Activated T-helper 1 cell treated with anti-CD3 and anti-CD28 coated beads, Interleukin-12 subunit alpha, Interleukin-12 subunit beta, Interleukin-2, Interleukin-4 antibody, amounts not matched to agents 30 ng/mL and 10 ng/mL and 1 ng/mL, durations not matched to agents 14 hours and 24 hours and 36 hours (primary cell): ENCODE data around the gene PLA2G4A. TPM values are rescaled to one million over a fixed set of nuclear protein-coding genes. Genes with fewer than 3 reads are reported as not detected.

ENCODE experiments used
- DNase-seq: peaks from one replicate; pipeline ENCODE4 v3.0.0; 2021; ENCODE audit warnings: low spot score
- H3K27ac Mint-ChIP-seq: one replicate; pipeline ENCODE4 v1.8.0; 2021; ENCODE audit warnings: mild to moderate bottlenecking, mixed read lengths
- H3K27me3 Mint-ChIP-seq: one replicate; pipeline ENCODE4 v1.8.0; 2022; ENCODE audit warnings: mild to moderate bottlenecking, moderate library complexity, mixed read lengths; ENCODE audit not compliant: insufficient read depth
- H3K36me3 Mint-ChIP-seq: one replicate; pipeline ENCODE4 v1.8.0; 2021; ENCODE audit warnings: low read depth, mixed read lengths
- H3K4me1 Mint-ChIP-seq: one replicate; pipeline ENCODE4 v1.8.0; 2021; ENCODE audit warnings: low read depth, mixed read lengths
- H3K4me3 Mint-ChIP-seq: one replicate; pipeline ENCODE4 v1.8.0; 2021; ENCODE audit warnings: mild to moderate bottlenecking, moderate library complexity, mixed read lengths
- H3K9me3 Mint-ChIP-seq: one replicate; pipeline ENCODE4 v1.8.0; 2021; ENCODE audit warnings: mixed read lengths
- intact Hi-C: fragments of 100-400 bp; cut with micrococcal nuclease; formaldehyde crosslinking; loops from one replicate; pipeline ENCODE4 v1.15.1; 2024
- total RNA-seq: library from RNA; stranded (reverse); gene quantifications from 2 replicates; pipeline ENCODE4 v1.2.3, GENCODE V29; 2022

Gene PLA2G4A
- total RNA-seq, result 0.20 and 0.21 TPM in 2 replicates

DNA sequence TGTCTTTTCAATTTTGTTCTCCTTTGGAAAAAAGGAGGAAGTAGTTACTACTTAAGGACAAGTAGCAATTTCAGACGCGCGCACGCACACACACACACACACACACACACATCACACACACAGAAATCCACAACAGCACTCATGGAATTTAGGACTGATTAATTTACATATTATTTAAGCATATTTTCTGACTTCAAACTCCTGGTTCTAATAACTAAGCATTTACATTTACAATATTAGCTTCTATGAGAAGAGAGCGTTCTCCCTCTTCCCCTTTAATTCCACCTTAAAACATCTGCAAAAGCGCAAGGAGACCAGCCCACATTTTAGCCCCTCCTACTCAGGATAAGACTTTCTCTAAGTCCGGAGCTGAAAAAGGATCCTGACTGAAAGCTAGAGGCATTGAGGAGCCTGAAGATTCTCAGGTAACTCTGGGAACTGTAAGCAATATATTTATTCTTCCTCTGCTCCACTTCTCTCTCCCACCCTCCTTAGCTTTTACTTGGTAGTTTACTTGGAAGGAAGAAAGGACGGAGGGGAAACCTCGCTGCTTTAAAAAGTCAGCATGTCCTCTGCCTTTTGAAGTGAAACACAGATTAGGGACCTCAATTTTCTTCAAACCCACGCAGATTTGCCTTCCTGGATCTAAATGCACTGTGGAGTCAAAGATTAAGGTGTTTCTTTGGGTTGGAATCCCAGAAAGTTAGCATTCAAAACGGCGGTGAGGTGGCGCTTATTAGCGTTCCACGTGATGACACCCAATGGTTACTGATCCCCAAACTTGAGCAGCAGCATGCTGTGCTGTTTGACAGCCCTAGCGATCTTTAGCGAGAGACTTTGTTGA lies at the start of gene PLA2G4A:
Gene PLA2G4A (plus strand): TSS at position 339 of the 844 bp plus-strand sequence. CDS start 25,406 bp downstream, outside the sequence.
- no peak within 1 kb of the TSS for H3K27ac Mint-ChIP-seq
- peaks cover 36% of the 10 kb centered on the region for H3K27me3 Mint-ChIP-seq
- H3K9me3 Mint-ChIP-seq, result no peaks in the 10 kb centered on the region
- no peak for DNase-seq
- no peaks in the 10 kb centered on the region for H3K36me3 Mint-ChIP-seq
- H3K4me3 Mint-ChIP-seq, result peak within 1 kb of the TSS; percentile 78
- intact Hi-C loops, result no loop called here
- peaks cover 12% of the 10 kb centered on the region for H3K4me1 Mint-ChIP-seq

DNA sequence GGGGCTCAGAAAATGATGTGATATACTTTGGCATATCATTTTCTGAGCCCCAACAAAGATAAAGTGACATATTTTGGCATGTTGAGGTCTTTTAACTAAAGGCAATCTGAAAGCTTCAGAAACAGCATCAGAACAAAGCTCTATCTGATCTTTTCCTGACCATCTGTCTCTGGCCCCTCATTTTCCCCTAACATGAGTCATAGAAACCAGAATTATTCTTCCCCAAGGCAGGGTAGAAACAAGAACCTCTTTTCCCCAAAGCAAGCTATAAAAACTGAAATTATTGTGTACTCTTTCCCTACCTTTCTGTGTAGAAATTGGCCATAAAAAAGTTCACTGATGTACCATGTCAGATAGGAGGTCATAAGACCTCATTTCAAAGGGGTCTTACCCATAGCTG lies 48.7 kb upstream of the PLA2G4A start:
- H3K36me3 Mint-ChIP-seq, result no peaks in the 10 kb centered on the region
- peaks cover 3% of the 10 kb centered on the region for H3K27me3 Mint-ChIP-seq
- peaks cover 4% of the 10 kb centered on the region for H3K4me1 Mint-ChIP-seq
- no peaks in the 10 kb centered on the region for H3K9me3 Mint-ChIP-seq
- no peak for DNase-seq
- no peak overlapping the region for H3K27ac Mint-ChIP-seq
- intact Hi-C loops, result no loop called here
- no peak overlapping the region for H3K4me3 Mint-ChIP-seq

DNA sequence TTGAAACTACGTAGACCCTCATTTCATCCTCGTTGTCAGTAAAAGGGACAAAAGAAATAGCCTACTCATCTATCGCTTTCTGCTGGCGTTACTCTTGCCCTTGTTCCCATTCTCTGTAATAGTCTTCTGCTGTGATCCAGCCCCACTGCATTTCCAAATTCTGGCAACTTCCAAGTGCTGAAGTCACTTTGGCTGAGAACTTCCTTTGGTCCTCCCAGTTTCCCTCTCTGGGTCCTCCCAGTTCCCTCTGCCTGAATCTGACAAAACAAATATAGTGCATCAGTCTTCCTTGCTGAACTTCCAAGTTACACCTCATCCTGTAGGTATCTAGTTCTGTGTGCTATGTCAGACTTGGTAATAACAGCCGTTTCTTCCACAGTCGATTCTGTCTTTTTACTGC lies 47.0 kb upstream of the PLA2G4A start:
- Mint-ChIP-seq H3K27ac (no peak overlapping the region), H3K4me1 (no peaks in the 10 kb centered on the region), H3K9me3 (no peaks in the 10 kb centered on the region), H3K4me3 (no peak overlapping the region), H3K36me3 (no peaks in the 10 kb centered on the region), H3K27me3 (peaks cover 3% of the 10 kb centered on the region)
- DNase-seq, result no peak
- intact Hi-C loops, result no loop called here

DNA sequence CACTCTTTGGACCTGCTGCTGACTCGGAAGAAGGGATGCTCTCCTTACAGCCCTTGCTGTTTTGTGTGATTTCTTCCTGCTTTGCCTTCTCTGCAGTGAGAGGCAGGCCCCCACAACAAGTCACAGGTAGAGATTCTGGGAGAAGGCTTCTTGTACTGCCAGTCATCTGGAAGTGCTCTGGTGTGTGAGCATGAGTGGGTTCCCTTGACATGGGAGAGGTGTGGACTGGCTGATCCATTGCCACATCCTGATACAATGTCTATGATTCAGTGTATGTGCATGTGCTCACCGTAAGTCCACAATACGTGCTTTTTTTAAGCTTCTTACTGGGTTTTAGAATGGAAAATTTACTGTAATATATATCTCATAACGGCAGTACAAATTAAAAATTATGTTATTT lies 46.0 kb upstream of the PLA2G4A start:
- Mint-ChIP-seq H3K27me3 (peaks cover 3% of the 10 kb centered on the region), H3K36me3 (no peaks in the 10 kb centered on the region), H3K4me3 (no peak overlapping the region), H3K4me1 (no peaks in the 10 kb centered on the region), H3K9me3 (no peaks in the 10 kb centered on the region), H3K27ac (no peak overlapping the region)
- no peak for DNase-seq
- intact Hi-C loops, result no loop called here

DNA sequence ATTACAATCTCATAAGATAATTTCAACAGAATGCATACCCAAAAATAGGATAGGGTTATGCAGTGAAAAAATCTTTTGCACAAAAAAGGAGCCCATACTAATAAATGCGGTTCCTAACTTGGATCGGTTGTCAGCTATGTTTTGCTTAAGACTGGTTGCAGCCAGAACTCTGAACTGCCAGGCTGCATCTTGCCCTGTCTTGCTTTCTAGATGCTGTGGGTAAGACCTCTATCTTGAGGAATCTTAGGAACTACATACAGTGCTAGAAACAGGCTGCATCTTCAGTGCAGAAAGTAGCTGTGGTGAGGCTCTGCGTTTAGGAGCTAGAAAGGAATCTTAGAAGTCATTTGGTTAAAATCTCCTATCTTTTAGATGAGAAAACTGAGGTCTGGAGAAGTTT lies 45.6 kb upstream of the PLA2G4A start:
- intact Hi-C loops, result no loop called here
- Mint-ChIP-seq H3K4me3 (no peak overlapping the region), H3K27me3 (peaks cover 3% of the 10 kb centered on the region), H3K27ac (no peak overlapping the region), H3K9me3 (no peaks in the 10 kb centered on the region), H3K4me1 (no peaks in the 10 kb centered on the region), H3K36me3 (no peaks in the 10 kb centered on the region)
- DNase-seq, result no peak

DNA sequence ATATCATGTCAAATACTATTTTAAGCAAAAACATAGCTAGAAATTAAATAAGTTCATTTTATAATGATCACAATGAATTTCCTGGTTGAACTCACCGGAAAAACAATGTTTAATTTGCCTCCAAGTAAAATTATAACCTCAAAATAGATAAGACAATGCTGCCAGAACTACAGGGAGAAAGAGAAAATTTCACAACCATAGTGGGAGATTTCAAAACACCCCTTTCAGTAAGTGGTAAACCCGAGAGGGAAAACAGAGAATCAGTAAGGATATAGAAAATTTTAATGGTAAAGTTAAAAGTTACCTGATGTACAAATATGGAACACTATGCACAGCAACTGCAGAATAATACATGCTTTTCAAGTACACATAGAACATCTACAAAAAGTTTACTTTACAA lies 43.2 kb upstream of the PLA2G4A start:
- Mint-ChIP-seq H3K27ac (no peak overlapping the region), H3K4me3 (no peak overlapping the region), H3K27me3 (peaks cover 8% of the 10 kb centered on the region), H3K4me1 (no peaks in the 10 kb centered on the region), H3K9me3 (no peaks in the 10 kb centered on the region), H3K36me3 (no peaks in the 10 kb centered on the region)
- DNase-seq, result no peak
- intact Hi-C loops, result no loop called here

DNA sequence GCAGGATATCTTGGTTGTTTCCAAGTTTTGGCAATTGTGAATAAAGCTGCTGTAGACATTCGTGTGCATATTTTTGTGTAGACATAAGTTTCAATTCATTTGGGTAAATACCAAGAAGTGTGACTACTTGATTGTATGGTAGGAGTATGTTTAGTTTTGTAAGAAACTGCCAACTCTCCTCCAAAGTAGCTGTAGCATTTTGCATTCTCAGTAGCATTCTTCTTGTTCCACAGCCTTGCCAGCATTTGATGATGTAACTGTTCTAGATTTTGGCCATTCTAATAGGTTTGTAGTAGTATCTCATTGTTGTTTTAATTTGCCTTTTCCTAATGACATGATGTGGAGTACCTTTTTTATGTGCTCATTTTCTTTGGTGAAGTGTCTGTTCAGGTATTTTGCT lies 38.6 kb upstream of the PLA2G4A start:
- intact Hi-C loops, result no loop called here

DNA sequence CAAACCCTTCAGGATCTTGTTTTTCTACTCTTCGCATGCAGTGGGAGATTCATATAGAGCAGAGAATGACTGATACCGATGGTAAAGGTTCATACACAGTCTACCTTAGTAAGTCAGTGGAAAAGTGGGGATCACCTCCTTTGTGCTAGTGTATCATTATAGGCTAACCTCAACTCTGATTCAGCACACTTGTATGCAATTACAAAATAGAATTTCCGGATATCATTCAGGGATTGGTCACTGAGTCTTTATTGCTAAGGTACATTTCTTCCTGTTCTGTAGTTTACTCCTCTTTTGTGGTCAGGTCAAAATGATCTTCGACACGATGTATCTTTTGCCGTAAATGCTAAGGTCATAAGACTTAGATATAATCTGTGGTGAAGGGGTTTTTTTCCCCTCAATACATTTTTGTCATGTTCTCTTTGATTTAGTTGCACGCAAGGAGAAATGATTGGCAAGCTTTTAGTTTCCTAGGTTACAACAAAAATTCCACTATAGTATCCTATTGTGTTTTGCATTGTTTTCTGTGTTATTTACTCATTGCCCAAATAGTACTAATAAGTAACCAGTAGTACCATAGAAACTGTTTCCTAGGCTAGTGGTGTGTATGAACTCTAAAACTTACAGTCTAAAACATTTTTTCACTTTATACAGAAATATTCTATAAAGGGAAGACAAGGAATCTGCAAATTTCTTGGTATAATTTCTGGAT lies 35.7 kb upstream of the PLA2G4A start:
- Mint-ChIP-seq H3K27ac (no peak overlapping the region), H3K27me3 (peaks cover 7% of the 10 kb centered on the region), H3K4me3 (no peak overlapping the region), H3K36me3 (no peaks in the 10 kb centered on the region), H3K4me1 (no peaks in the 10 kb centered on the region), H3K9me3 (no peaks in the 10 kb centered on the region)
- no peak for DNase-seq
- intact Hi-C loops, result no loop called here

More for the DNA sequence above, 38.6 kb upstream of the PLA2G4A start:
- Mint-ChIP-seq H3K27ac (no peak overlapping the region), H3K36me3 (no peaks in the 10 kb centered on the region), H3K27me3 (peaks cover 5% of the 10 kb centered on the region), H3K9me3 (no peaks in the 10 kb centered on the region), H3K4me1 (no peaks in the 10 kb centered on the region), H3K4me3 (no peak overlapping the region)
- no peak for DNase-seq

DNA sequence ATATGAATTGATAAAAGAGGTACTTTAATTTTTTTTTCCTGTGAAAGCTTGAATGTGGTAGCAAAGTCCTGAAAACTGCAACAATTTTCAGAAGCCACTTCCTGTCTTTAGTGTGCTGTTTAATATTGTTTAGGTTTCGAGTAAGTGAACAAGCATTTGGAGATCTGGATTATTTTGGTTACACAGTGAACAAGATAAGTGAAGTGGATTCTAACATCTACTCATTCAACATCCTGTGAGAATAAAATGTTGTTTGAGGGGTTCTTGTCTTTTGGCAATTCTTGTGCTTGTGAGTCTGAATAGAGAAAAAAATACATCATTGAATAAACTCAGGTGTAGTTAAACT lies 35.2 kb upstream of the PLA2G4A start:
- Mint-ChIP-seq H3K36me3 (no peaks in the 10 kb centered on the region), H3K4me3 (no peak overlapping the region), H3K9me3 (no peaks in the 10 kb centered on the region), H3K27me3 (peaks cover 7% of the 10 kb centered on the region), H3K27ac (no peak overlapping the region), H3K4me1 (no peaks in the 10 kb centered on the region)
- DNase-seq, result no peak
- intact Hi-C loops, result no loop called here

DNA sequence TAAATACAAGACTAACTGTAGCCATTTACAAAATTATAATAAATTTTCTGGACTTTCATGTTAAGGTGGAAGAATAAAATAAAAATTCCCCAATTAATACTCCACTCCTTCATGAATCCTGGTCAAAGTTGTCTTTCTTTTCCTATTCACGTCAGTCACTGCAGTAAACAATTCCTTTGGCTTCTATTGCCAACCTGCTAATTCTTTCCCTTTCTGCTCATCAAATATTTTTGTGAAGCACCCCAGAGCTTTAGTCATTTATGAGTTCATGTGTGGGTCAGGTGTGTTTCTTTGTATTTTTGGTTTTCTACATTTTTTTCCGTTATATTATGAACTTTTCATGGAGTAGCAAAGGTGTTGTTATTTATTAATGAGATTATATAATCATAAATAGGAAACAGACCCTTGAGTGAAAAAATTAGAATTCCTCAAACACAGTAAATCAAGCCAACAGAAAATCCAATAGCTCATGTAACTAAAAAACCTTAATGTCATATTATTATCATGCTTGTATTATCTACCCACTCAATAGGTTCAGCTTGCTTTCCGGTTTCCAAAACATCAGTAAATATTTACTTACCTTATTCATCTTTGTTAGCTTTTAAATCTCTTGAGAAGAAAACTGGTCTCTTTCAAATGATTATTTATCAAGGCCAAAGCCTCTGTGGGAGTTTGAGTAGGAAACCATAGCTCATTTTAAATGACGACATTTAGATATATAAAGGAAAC lies 29.6 kb upstream of the PLA2G4A start:
- DNase-seq, result no peak
- Mint-ChIP-seq H3K36me3 (no peaks in the 10 kb centered on the region), H3K4me1 (no peaks in the 10 kb centered on the region), H3K27me3 (peaks cover 7% of the 10 kb centered on the region), H3K4me3 (no peak overlapping the region), H3K27ac (no peak overlapping the region), H3K9me3 (no peaks in the 10 kb centered on the region)
- intact Hi-C loops, result no loop called here

DNA sequence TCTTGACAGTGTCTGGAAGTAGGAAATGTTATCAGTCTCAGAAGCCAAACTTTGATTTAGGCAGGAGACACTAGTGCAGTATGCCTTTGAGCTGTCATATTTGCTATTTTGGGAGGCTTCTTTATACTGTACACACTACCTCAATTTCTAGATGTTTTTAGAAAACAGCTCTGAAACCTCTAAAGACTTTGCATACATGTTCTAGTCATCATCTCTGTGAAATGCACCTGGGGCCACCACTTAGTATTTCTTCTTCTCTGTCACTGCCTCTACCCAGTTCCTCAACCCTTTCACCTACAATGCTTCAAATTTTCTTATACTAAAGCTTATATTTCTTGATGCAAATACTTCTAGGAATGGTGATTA lies 29.1 kb upstream of the PLA2G4A start:
- Mint-ChIP-seq H3K27me3 (peaks cover 7% of the 10 kb centered on the region), H3K4me3 (no peak overlapping the region), H3K9me3 (no peaks in the 10 kb centered on the region), H3K4me1 (no peaks in the 10 kb centered on the region), H3K27ac (no peak overlapping the region), H3K36me3 (no peaks in the 10 kb centered on the region)
- DNase-seq, result no peak
- intact Hi-C loops, result loop anchor here (10.0 kb wide), 1 partner anchor 395 kb away; no protein-coding TSS in a partner anchor

DNA sequence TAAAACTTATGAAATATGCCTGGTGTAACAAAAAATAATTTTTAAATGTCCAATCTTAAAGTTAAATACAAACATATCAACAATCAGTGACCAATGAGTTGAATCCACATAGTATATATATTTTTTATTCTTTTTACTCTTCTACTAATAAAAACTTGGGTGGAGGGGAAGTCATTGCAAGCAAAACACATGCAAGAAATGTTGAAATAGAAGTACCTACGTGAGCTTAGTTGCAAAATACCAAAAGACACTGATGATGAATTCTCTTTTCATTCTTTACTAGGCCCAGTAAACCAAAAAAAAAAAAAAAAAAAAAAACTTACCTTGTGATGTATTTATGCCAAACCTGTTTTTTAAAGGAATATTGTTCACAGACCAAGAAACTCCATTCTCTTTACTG lies 26.4 kb upstream of the PLA2G4A start:
- peaks cover 7% of the 10 kb centered on the region for H3K27me3 Mint-ChIP-seq
- H3K36me3 Mint-ChIP-seq, result no peaks in the 10 kb centered on the region
- intact Hi-C loops, result loop anchor here (10.0 kb wide), 1 partner anchor 398 kb away; no protein-coding TSS in a partner anchor
- H3K9me3 Mint-ChIP-seq, result no peaks in the 10 kb centered on the region
- H3K27ac Mint-ChIP-seq, result no peak overlapping the region
- no peak overlapping the region for H3K4me3 Mint-ChIP-seq
- no peak for DNase-seq
- H3K4me1 Mint-ChIP-seq, result no peaks in the 10 kb centered on the region

DNA sequence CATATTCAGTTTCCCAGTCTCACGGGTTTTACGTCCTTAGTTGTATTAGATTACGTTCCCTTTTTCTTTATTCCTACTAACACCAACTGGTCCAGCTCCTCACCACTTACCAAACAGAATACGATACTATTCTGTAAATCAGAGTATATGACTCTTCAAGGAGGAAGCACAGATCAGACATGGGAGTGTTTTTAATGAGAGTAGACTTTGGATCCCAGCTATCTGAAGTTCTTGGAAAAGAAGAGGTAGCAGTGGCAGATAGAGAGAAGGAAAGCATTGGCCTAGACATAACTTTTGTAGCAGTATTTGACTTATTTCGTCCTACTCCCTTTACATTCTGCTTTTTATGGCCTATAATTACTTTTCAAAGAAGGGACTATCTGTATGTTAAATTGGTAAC lies 24.1 kb upstream of the PLA2G4A start:
- intact Hi-C loops, result loop anchor here (5.0 to 10.0 kb wide), 2 partner anchors 197 to 400 kb away; no protein-coding TSS in a partner anchor
- Mint-ChIP-seq H3K27me3 (peaks cover 5% of the 10 kb centered on the region), H3K36me3 (no peaks in the 10 kb centered on the region), H3K27ac (no peak overlapping the region), H3K9me3 (no peaks in the 10 kb centered on the region), H3K4me1 (no peaks in the 10 kb centered on the region), H3K4me3 (no peak overlapping the region)
- DNase-seq, result no peak
